ENCODE measurements around the gene HSPB7. TPM values are rescaled to one million over a fixed set of nuclear protein-coding genes. Genes with fewer than 3 reads are reported as not detected.
A peak's percentile ranks its signal among the peaks of the same experiment; 100 is the strongest.

Gene HSPB7
- total and polyA plus RNA-seq, 2 of the 8 experiments (the other 6 are each of a cell fraction or from before 2014, with no cell fraction given): not detected

- TF ChIP-seq KDM5A (IDR thresholded peaks at IDR 0.05; ENCODE audit: low read length) (no peak), FOSL1 (IDR thresholded peaks at IDR 0.05; ENCODE audit: insufficient read depth, low read depth, low read length) (no peak), RBBP5 (IDR thresholded peaks at IDR 0.05; ENCODE audit: borderline replicate concordance, low read depth, low read length) (no peak), CHD2 (IDR thresholded peaks at IDR 0.05; ENCODE audit: low read length) (0 out of 2 replicates have a peak, but pooled peaks have one; percentile 16), SRF (IDR thresholded peaks at IDR 0.05; ENCODE audit: low read depth, low read length) (no peak), NANOG (IDR thresholded peaks at IDR 0.05; ENCODE audit: insufficient read depth, low read depth, low read length, poor library complexity, severe bottlenecking) (no peak), YY1 (IDR thresholded peaks at IDR 0.05; ENCODE audit: low read depth, low read length) (no peak), HDAC2 (IDR thresholded peaks at IDR 0.05; ENCODE audit: borderline replicate concordance in 1 of 2, low read depth in 2 of 2, low read length in 2 of 2) (no peak), RAD21 (IDR thresholded peaks at IDR 0.05 in 1 of 2, conservative IDR thresholded peaks at IDR 0.05 in 1 of 2; ENCODE audit: low read depth in 2 of 2, low read length in 2 of 2) (peak; percentile 99), ZNF274 (IDR thresholded peaks at IDR 0.05; ENCODE audit: borderline replicate concordance, extremely low read depth, low read length) (no peak), SP1 (IDR thresholded peaks at IDR 0.05; ENCODE audit: low read depth, low read length) (no peak), JUN (IDR thresholded peaks at IDR 0.05; ENCODE audit: low read depth, low read length) (no peak), POU5F1 (IDR thresholded peaks at IDR 0.05; ENCODE audit: low read depth, low read length) (no peak), CHD1 (IDR thresholded peaks at IDR 0.05; ENCODE audit: low read depth, low read length) (no peak), ASH2L (IDR thresholded peaks at IDR 0.05; ENCODE audit: low read length) (no peak), TEAD4 (IDR thresholded peaks at IDR 0.05; ENCODE audit: low read depth, low read length) (no peak), CREB1 (IDR thresholded peaks at IDR 0.05) (no peak), MAFK (IDR thresholded peaks at IDR 0.05; ENCODE audit: low read depth, low read length) (no peak), MAX (IDR thresholded peaks at IDR 0.05) (no peak), SP4 (IDR thresholded peaks at IDR 0.05; ENCODE audit: low read length) (no peak; the same call in 1 of the 2 replicates), BRCA1 (IDR thresholded peaks at IDR 0.05; ENCODE audit: low read depth, low read length) (0 out of 2 replicates have a peak, but pooled peaks have one; percentile 7), RXRA (IDR thresholded peaks at IDR 0.05; ENCODE audit: insufficient read depth, low read depth, low read length) (no peak), SAP30 (IDR thresholded peaks at IDR 0.05; ENCODE audit: insufficient read depth, insufficient replicate concordance, low read length) (no peak), GTF2F1 (IDR thresholded peaks at IDR 0.05; ENCODE audit: borderline replicate concordance, low read depth, low read length) (no peak), E2F6 (IDR thresholded peaks at IDR 0.05) (no peak), HDAC6 (IDR thresholded peaks at IDR 0.05; ENCODE audit: low read depth, low read length) (no peak)
Measured at GRCh38 chr1:16009030-16009460, 8.8 kb downstream of the HSPB7 start (continued).
